Naive thymus-derived CD4-positive, alpha-beta T cell (primary cell): Measurements from ENCODE around the gene TRIM45. TPM values are rescaled to one million over a fixed set of nuclear protein-coding genes. Genes with fewer than 3 reads are reported as not detected.
"Not testable (repeated sequence)": the region's sequence is repeated elsewhere in the genome, so short reads cannot be mapped to it uniquely, and the experiment has no call there.

Experiments
- ATAC-seq: fragments of 150-1000 bp; cut with Tn5 transposase; 2 replicates; pipeline ENCODE4 v1.10.0; 2021; ENCODE audit warnings: mild to moderate bottlenecking, moderate library complexity
- CTCF ChIA-PET: fragments of 350-600 bp; sonication (Branson Sonifier 250); formaldehyde crosslinking; loops from one replicate; lab custom pipeline; 2021; ENCODE audit warnings: antibody characterized with exemption; lab: Charles Lee
- POLR2A ChIA-PET: fragments of 350-600 bp; sonication (Branson Sonifier 250); formaldehyde crosslinking; loops from one replicate; lab custom pipeline; 2021; ENCODE audit warnings: antibody characterized with exemption, inconsistent platforms; lab: Charles Lee
- DNase-seq, 9 donors: peaks; one replicate each; pipeline versions ENCODE4 v3.0.0 to v3.0.0-alpha.2; 2020 to 2022; ENCODE audit warnings: mixed read lengths in 1 of 9
- H3K27ac ChIP-seq: one replicate; pipeline ENCODE4 v1.7.0; 2013; ENCODE audit warnings: mild to moderate bottlenecking, low read depth, low read length, moderate library complexity
- H3K27me3 ChIP-seq, 2 donors: one replicate each; pipeline ENCODE4 v1.7.0; 2013; ENCODE audit warnings: low read length in 2 of 2, mild to moderate bottlenecking in 2 of 2, moderate library complexity in 2 of 2; ENCODE audit not compliant: control insufficient read depth in 2 of 2, insufficient read depth in 2 of 2
- H3K36me3 ChIP-seq, 3 experiments: 1 replicate in 2 of 3; 2 replicates in 1 of 3; pipeline ENCODE4 v1.7.0; 2013; ENCODE audit warnings: low read length in 3 of 3, mild to moderate bottlenecking in 3 of 3, moderate library complexity in 1 of 3; ENCODE audit not compliant: insufficient read depth in 3 of 3, control insufficient read depth in 2 of 3
- H3K4me1 ChIP-seq, 2 donors: one replicate each; pipeline ENCODE4 v1.7.0; 2013; ENCODE audit warnings: low read length in 2 of 2, mild to moderate bottlenecking in 2 of 2, moderate library complexity in 1 of 2; ENCODE audit not compliant: control insufficient read depth in 2 of 2, insufficient read depth in 2 of 2
- H3K4me3 ChIP-seq: 2 replicates; pipeline ENCODE4 v1.7.0; 2013; ENCODE audit warnings: mild to moderate bottlenecking, low read length
- H3K9me3 ChIP-seq, 3 experiments: 1 replicate in 2 of 3; 2 replicates in 1 of 3; pipeline ENCODE4 v1.7.0; 2013; ENCODE audit warnings: low read length in 3 of 3; ENCODE audit not compliant: control insufficient read depth in 2 of 3
- H3K27ac Mint-ChIP-seq, 9 donors: one replicate each; pipeline ENCODE4 v1.8.0; 2020 to 2022; ENCODE audit warnings: mixed read lengths in 9 of 9, mild to moderate bottlenecking in 8 of 9, moderate library complexity in 5 of 9, inconsistent platforms in 2 of 9
- H3K27me3 Mint-ChIP-seq, 5 donors: one replicate each; pipeline ENCODE4 v1.8.0; 2021 to 2022; ENCODE audit warnings: mixed read lengths in 5 of 5, mild to moderate bottlenecking in 1 of 5
- H3K36me3 Mint-ChIP-seq, 5 donors: one replicate each; pipeline ENCODE4 v1.8.0; 2020 to 2022; ENCODE audit warnings: mixed read lengths in 5 of 5, mild to moderate bottlenecking in 3 of 5, inconsistent platforms in 1 of 5
- H3K4me1 Mint-ChIP-seq, 7 donors: one replicate each; pipeline ENCODE4 v1.8.0; 2020 to 2022; ENCODE audit warnings: mixed read lengths in 7 of 7, mild to moderate bottlenecking in 3 of 7, inconsistent platforms in 1 of 7
- H3K4me3 Mint-ChIP-seq, 10 donors: one replicate each; pipeline ENCODE4 v1.8.0; 2020 to 2022; ENCODE audit warnings: mild to moderate bottlenecking in 10 of 10, mixed read lengths in 10 of 10, moderate library complexity in 6 of 10, inconsistent platforms in 2 of 10
- H3K9me3 Mint-ChIP-seq, 11 donors: one replicate each; pipeline ENCODE4 v1.8.0; 2020 to 2022; ENCODE audit warnings: mixed read lengths in 11 of 11, mild to moderate bottlenecking in 4 of 11, inconsistent platforms in 1 of 11, moderate library complexity in 1 of 11
- intact Hi-C, 2 donors: fragments of 100-400 bp; cut with micrococcal nuclease; formaldehyde crosslinking; loops; one replicate each; pipeline ENCODE4 v1.15.1; 2023
- polyA plus RNA-seq, 2 donors: library from polyadenylated mRNA; unstranded; fragments of 300-500 nt; fragmentation: Illumina TruSeq; gene quantifications; one replicate each; pipeline ENCODE4 v1.2.3, GENCODE V29; 2021
- total RNA-seq, 6 experiments: library from RNA in 5 of 6; stranded (reverse) in 5 of 6; gene quantifications; 1 replicate in 5 of 6; 2 replicates in 1 of 6; pipeline ENCODE4 v1.2.3 and lab custom pipeline; 2021 to 2026

Gene TRIM45
- total and polyA plus RNA-seq, 7 experiments from 2014 or later, result 0.24 to 0.94 (median 0.38) TPM; not detected in 3

- no peaks in the 10 kb centered on the region for H3K36me3 ChIP-seq
- peaks cover 21 to 26% (median 26%) of the 10 kb centered on the region in 5 donors for H3K27me3 Mint-ChIP-seq
Measured at GRCh38 chr1:117161887-117162286, 40.3 kb upstream of the TRIM45 start.

DNA sequence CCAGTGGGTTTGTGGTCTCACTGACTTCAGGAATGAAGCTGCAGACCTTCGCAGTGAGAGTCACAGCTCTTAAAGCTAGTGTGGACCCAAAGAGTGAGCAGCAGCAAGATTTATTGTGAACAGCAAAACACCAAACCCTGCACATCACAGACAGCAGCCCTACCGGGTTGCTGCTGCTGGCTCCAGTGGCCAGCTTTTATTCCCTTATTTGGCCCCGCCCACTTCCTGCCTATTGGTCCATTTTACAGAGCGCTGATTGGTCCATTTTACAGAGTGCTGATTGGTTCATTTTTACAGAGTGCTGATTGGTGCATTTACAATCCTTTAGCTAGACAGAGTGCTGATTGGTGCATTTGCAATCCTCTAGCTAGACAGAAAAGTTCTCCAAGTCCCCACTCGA, 29.8 kb upstream of the TRIM45 start:
- H3K4me3 ChIP-seq, H3K27me3 ChIP-seq, DNase-seq, POLR2A ChIA-PET, H3K27ac Mint-ChIP-seq, ATAC-seq, H3K9me3 ChIP-seq, CTCF ChIA-PET, H3K36me3 Mint-ChIP-seq, H3K27ac ChIP-seq, H3K4me1 ChIP-seq, H3K9me3 Mint-ChIP-seq, H3K4me1 Mint-ChIP-seq, H3K36me3 ChIP-seq, H3K4me3 Mint-ChIP-seq: not testable (repeated sequence)
- peaks cover 5 to 11% (median 8%) of the 10 kb centered on the region in 5 donors for H3K27me3 Mint-ChIP-seq
- intact Hi-C loops, result loop anchor here in 1 of 2 donors (10.0 kb wide), 1 partner anchor 57 kb away; no protein-coding TSS in a partner anchor

More at GRCh38 chr1:117161887-117162286, 40.3 kb upstream of the TRIM45 start:
- Mint-ChIP-seq H3K4me1 (peaks cover 0 to 4% (median 0%) of the 10 kb centered on the region in 7 donors), H3K27ac (no peak overlapping the region), H3K4me3 (no peak overlapping the region), H3K9me3 (peaks cover 0 to 6% (median 0%) of the 10 kb centered on the region in 11 donors), H3K36me3 (no peaks in the 10 kb centered on the region)
- DNase-seq (no peak), ATAC-seq (no peak)
- no peaks in the 10 kb centered on the region for H3K4me1 ChIP-seq
- no peaks in the 10 kb centered on the region for H3K27me3 ChIP-seq
- intact Hi-C loops, result no loop called here
- H3K9me3 ChIP-seq, result no peaks in the 10 kb centered on the region
- H3K27ac ChIP-seq, result no peak overlapping the region
- POLR2A ChIA-PET, result no interaction called here
- H3K4me3 ChIP-seq, result no peak overlapping the region
- CTCF ChIA-PET, result no interaction called here

DNA sequence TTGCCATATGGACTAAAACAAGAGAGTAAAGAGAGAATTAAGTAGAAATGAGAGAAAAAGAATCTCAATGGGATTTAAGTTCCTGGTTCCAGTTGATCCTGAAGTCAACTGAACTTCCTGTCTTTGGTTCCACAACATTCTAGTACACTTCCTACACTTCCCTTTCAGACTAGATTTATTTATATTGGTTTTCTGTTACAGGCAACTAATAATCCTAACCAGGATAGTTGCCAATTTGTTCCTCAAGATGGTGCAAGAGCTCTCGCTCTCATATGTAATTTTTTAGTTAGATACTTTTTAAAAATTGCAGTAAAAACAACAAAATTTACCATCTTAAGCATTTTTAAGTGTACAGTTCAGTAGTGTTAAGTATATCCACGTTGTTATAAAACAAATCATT, 28.8 kb upstream of the TRIM45 start:
- no peaks in the 10 kb centered on the region for H3K9me3 ChIP-seq
- ChIA-PET CTCF (no interaction called here), POLR2A (no interaction called here)
- intact Hi-C loops, result loop anchor here in 1 of 2 donors (10.0 kb wide), 1 partner anchor 56 kb away; no protein-coding TSS in a partner anchor
- DNase-seq (no peak), ATAC-seq (no peak)
- Mint-ChIP-seq H3K27me3 (peaks cover 0 to 13% (median 12%) of the 10 kb centered on the region in 5 donors), H3K4me3 (no peak overlapping the region), H3K36me3 (no peaks in the 10 kb centered on the region), H3K27ac (no peak overlapping the region), H3K4me1 (peaks cover 0 to 1% (median 0%) of the 10 kb centered on the region in 7 donors), H3K9me3 (peaks cover 0 to 6% (median 0%) of the 10 kb centered on the region in 11 donors)
- no peaks in the 10 kb centered on the region for H3K27me3 ChIP-seq
- H3K4me1 ChIP-seq, result no peaks in the 10 kb centered on the region
- no peak overlapping the region for H3K4me3 ChIP-seq
- H3K27ac ChIP-seq, result no peak overlapping the region
- H3K36me3 ChIP-seq, result no peaks in the 10 kb centered on the region

GRCh38 chr1:117147856-117148588, 26.5 kb upstream of the TRIM45 start:
- no peaks in the 10 kb centered on the region for H3K4me1 ChIP-seq
- no peak overlapping the region for H3K27ac ChIP-seq
- H3K9me3 ChIP-seq, result no peaks in the 10 kb centered on the region
- H3K27me3 Mint-ChIP-seq, result peaks cover 0 to 14% (median 12%) of the 10 kb centered on the region in 5 donors
- ATAC-seq, result no peak
- H3K27ac Mint-ChIP-seq, result no peak overlapping the region
- no peaks in the 10 kb centered on the region for H3K36me3 Mint-ChIP-seq
- DNase-seq, result no peak
- no peaks in the 10 kb centered on the region for H3K36me3 ChIP-seq
- intact Hi-C loops, result no loop called here
- H3K4me1 Mint-ChIP-seq, result peaks cover 0 to 1% (median 0%) of the 10 kb centered on the region in 7 donors
- no peak overlapping the region for H3K4me3 ChIP-seq
- H3K9me3 Mint-ChIP-seq, result peaks cover 0 to 6% (median 0%) of the 10 kb centered on the region in 11 donors
- H3K27me3 ChIP-seq, result no peaks in the 10 kb centered on the region
- H3K4me3 Mint-ChIP-seq, result no peak overlapping the region
- POLR2A ChIA-PET, result interaction anchor here (0.5 kb wide), 1 partner anchor 284 kb away, joined by 3 read pairs; no protein-coding TSS in a partner anchor
- CTCF ChIA-PET, result no interaction called here

- no peak overlapping the region for H3K27ac Mint-ChIP-seq
- H3K9me3 Mint-ChIP-seq, result peaks cover 0 to 6% (median 0%) of the 10 kb centered on the region in 11 donors
- no peaks in the 10 kb centered on the region for H3K27me3 ChIP-seq
- no peaks in the 10 kb centered on the region for H3K36me3 ChIP-seq
- H3K4me3 Mint-ChIP-seq, result no peak overlapping the region
- DNase-seq (no peak), ATAC-seq (no peak)
- H3K36me3 Mint-ChIP-seq, result no peaks in the 10 kb centered on the region
- POLR2A ChIA-PET, result no interaction called here
- CTCF ChIA-PET, result no interaction called here
- peaks cover 0 to 14% (median 12%) of the 10 kb centered on the region in 5 donors for H3K27me3 Mint-ChIP-seq
- H3K4me1 ChIP-seq, result no peaks in the 10 kb centered on the region
- no peak overlapping the region for H3K27ac ChIP-seq
- intact Hi-C loops, result no loop called here
- no peak overlapping the region for H3K4me3 ChIP-seq
- H3K9me3 ChIP-seq, result no peaks in the 10 kb centered on the region
- H3K4me1 Mint-ChIP-seq, result peaks cover 0 to 1% (median 0%) of the 10 kb centered on the region in 7 donors
Measured at GRCh38 chr1:117147341-117147831, 25.8 kb upstream of the TRIM45 start.

DNA sequence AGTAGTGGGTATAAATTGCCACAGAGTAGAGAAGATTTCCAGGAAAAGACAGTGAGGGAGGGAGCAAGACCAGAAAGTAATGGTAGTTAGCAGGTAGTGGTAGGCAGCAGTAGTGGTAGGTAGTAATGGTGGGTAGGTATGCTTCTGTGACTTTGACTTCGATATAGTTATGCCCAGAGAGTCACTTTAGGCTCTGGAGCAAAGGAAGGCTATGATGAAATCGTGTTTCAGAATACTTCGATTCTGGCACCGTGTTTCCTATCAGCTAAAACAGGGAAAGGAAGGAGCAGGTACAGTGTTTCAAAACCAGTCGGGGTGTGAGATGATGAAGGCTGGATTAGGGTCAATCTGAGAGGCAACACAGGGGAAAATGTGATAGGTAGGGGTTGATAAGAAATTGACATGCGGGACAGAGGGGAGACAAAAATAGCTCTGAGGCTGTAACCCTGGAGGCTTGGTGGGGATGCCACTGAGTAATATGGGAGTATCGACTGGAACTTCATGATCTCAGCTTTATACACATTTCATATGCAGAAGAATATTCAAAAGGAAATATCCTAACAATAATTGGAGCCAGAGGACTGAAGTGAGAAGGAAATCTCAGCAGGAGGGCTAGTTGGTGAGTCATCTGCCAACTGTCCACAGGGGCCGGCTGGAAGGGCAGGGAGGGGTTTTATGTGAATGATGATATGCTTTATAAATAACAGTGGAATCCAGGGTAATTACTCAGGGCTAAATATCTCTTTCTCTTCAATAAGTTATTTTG, 25.2 kb upstream of the TRIM45 start:
- Histone ChIP-seq H3K27me3 (no peaks in the 10 kb centered on the region), H3K36me3 (no peaks in the 10 kb centered on the region), H3K4me3 (no peak overlapping the region), H3K9me3 (no peaks in the 10 kb centered on the region), H3K4me1 (no peaks in the 10 kb centered on the region), H3K27ac (no peak overlapping the region)
- no peak overlapping the region for H3K4me3 Mint-ChIP-seq
- ChIA-PET POLR2A (no interaction called here), CTCF (no interaction called here)
- H3K27me3 Mint-ChIP-seq, result peaks cover 0 to 14% (median 12%) of the 10 kb centered on the region in 5 donors
- DNase-seq (no peak), ATAC-seq (no peak)
- peaks cover 0 to 4% (median 0%) of the 10 kb centered on the region in 11 donors for H3K9me3 Mint-ChIP-seq
- intact Hi-C loops, result no loop called here
- no peak overlapping the region for H3K27ac Mint-ChIP-seq
- H3K4me1 Mint-ChIP-seq, result peaks cover 0 to 1% (median 0%) of the 10 kb centered on the region in 7 donors
- H3K36me3 Mint-ChIP-seq, result no peaks in the 10 kb centered on the region
